Muscle layer of colon (tissue), 2 donors: ENCODE measurements around the gene SYT15.
"Not testable (repeated sequence)": the region's sequence is repeated elsewhere in the genome, so short reads cannot be mapped to it uniquely, and the experiment has no call there.

Source experiments
- H3K27ac ChIP-seq: one replicate; pipeline ENCODE4 v1.7.0; 2013; ENCODE audit warnings: low read depth, mild to moderate bottlenecking, low read length, moderate library complexity
- H3K27me3 ChIP-seq, 2 donors: one replicate each; pipeline ENCODE4 v1.7.0; 2013; ENCODE audit warnings: low read length in 2 of 2, mild to moderate bottlenecking in 2 of 2; ENCODE audit not compliant: insufficient read depth in 2 of 2, control insufficient read depth in 1 of 2
- H3K36me3 ChIP-seq: one replicate; pipeline ENCODE4 v1.7.0; 2013; ENCODE audit warnings: mild to moderate bottlenecking, low read length; ENCODE audit not compliant: insufficient read depth
- H3K4me1 ChIP-seq: one replicate; pipeline ENCODE4 v1.7.0; 2013; ENCODE audit warnings: mild to moderate bottlenecking, low read length; ENCODE audit not compliant: insufficient read depth
- H3K4me3 ChIP-seq, 2 donors: one replicate each; pipeline ENCODE4 v1.7.0; 2013; ENCODE audit warnings: low read length in 2 of 2, low read depth in 1 of 2, mild to moderate bottlenecking in 1 of 2, moderate library complexity in 1 of 2
- H3K9ac ChIP-seq: one replicate; pipeline ENCODE4 v1.7.0; 2013; ENCODE audit warnings: low read length
- H3K9me3 ChIP-seq: one replicate; pipeline ENCODE4 v1.7.0; 2013; ENCODE audit warnings: mild to moderate bottlenecking, low read length
- donor health status: abdominal sarcoma.
- donor health status: Adenocarcinoma of cecum.

Gene SYT15

DNA sequence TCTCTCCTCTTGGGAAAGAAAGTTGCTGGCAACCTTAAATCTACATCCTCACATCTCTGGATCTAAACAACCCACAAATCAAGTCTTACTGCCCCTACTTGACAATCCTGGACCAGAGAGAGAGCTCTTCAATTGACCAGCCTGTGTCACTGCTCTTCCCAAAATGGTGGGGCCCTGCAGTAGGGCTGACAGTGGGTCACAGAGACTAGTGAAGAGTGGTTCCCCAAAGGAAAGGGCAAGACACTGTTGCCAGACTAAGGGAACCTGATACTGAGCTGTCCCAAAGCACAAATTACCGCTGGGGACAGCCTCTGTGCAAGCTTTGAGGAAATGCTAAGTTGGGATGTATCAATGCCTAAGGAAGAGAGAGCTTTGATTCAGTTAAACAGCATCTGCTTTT is 18.0 kb upstream of the SYT15 start:
- Histone ChIP-seq H3K27me3 (peaks cover 18 to 29% of the 10 kb centered on the region in 2 donors), H3K27ac (no peak overlapping the region), H3K36me3 (no peaks in the 10 kb centered on the region), H3K9me3 (no peaks in the 10 kb centered on the region), H3K4me1 (no peaks in the 10 kb centered on the region), H3K9ac (no peak overlapping the region), H3K4me3 (no peak overlapping the region)

DNA sequence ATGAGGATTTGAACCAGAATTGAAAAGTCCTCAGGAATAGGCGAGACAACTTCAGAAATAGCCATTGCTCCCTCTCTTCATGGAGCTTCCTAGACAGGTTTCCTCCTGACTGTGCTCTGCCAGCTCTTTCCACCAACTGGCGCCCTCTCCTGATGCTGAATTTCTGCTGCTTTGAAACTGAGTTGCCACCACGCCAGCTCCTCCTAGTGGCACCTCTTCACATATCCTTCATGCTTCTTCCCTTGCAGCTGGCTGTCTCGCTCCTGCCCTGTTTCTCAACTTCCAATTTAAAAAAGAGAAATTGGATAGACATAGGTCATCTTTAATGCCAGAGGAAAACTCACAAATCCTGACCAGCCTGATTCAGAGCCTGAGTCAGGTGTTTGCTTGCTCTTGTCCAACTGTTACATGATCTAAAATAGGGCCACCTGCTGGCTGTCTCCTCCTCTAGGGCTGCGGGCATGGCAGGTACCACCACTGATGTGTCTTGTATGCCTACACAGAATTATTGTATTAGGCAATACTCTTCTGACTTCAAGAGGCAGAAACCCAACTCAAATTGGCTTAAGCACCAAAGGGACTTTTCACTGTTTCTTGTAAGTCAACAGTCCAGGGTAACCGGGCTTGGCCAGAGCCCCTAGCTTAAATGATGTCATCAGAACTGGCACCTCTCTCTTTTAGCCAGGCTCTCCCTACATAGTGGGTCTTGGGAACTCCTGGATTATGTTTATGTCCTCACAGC is 13.2 kb upstream of the SYT15 start:
- not testable (repeated sequence) for H3K4me3 ChIP-seq, H3K27me3 ChIP-seq, H3K4me1 ChIP-seq, H3K27ac ChIP-seq, H3K9me3 ChIP-seq, H3K36me3 ChIP-seq, H3K9ac ChIP-seq

DNA sequence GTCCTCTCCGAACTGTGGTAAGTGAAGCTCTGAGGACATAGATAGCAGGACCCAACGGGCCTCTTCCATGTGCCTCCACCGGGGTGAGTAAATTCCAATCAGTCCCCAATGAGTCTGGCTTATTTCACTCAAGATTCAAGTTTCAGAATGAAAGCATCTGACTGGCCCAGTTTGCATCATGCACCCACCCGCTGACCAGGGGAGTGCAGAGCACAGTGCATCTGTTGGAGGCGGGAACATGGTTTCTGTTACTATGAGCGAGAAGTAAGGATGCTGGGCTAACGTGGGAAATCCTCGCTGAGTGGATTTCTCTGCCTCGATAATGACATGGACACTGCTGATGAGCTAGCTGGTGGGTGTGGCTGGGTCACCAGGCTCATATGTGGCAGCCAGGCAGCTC is 11.8 kb upstream of the SYT15 start:
- H3K9ac ChIP-seq, H3K36me3 ChIP-seq, H3K27me3 ChIP-seq, H3K27ac ChIP-seq, H3K9me3 ChIP-seq, H3K4me1 ChIP-seq, H3K4me3 ChIP-seq: not testable (repeated sequence)

DNA sequence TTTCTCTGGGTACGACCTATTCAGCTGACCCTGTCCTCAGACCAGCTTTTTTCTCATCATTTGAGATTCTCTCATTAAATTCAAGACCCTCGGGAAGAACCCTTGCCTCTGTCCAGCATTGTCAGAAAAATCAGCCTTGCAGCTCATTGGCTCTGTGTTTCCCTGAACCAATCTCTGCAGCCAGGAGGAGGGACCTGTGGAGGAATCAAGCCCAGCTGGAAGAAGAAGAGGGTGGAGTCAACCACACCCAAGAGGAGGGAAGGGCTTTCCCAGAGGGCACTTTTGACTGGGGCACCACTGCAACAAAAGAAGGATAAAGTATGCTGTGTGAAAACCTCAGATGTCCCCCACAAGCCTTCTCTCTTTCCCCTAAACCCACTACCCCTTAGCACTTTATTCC is 8.3 kb upstream of the SYT15 start:
- not testable (repeated sequence) for H3K4me1 ChIP-seq, H3K4me3 ChIP-seq, H3K27me3 ChIP-seq, H3K27ac ChIP-seq, H3K9ac ChIP-seq, H3K36me3 ChIP-seq, H3K9me3 ChIP-seq

DNA sequence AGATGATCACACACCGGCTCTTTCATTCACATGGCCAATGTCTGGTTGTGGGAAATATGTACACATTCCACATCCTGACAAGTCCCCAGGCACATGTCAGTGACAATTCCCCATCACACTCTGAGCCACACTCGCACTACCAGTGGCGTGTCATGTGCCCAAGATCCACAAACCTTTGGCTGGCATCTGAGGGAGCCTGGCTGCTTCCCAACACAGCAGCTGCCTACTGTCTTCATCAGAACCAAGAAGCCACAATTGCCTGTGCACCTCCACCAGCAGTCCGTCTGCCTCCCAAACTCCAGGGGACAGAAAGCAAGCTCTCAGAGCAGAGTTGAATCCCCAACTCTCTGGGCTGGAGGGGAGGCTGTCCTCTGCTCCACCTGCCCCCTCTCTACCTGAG is 6.2 kb upstream of the SYT15 start:
- not testable (repeated sequence) for H3K9me3 ChIP-seq, H3K4me3 ChIP-seq, H3K4me1 ChIP-seq, H3K36me3 ChIP-seq, H3K27ac ChIP-seq, H3K9ac ChIP-seq, H3K27me3 ChIP-seq

DNA sequence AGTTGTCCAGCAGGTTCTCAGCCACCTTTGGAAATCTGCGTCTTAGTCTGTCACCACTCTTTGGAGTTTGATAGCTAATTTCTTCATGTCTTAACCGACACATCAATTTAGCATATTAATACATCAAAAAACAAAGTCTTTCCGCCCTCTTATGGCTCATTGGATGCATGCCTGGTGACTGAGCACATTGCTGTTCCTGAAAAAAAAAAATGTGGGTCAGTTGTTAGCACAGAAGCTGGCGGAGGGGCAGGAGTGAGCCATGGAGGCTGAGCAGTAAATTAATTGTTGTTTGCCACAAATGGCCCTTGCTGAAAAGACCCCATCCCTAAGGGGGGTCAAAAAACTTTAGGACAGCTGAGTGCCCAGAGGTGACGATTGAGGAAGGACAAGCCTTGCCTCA is 5.6 kb upstream of the SYT15 start:
- H3K4me3 ChIP-seq, H3K9ac ChIP-seq, H3K9me3 ChIP-seq, H3K4me1 ChIP-seq, H3K27me3 ChIP-seq, H3K36me3 ChIP-seq, H3K27ac ChIP-seq: not testable (repeated sequence)

DNA sequence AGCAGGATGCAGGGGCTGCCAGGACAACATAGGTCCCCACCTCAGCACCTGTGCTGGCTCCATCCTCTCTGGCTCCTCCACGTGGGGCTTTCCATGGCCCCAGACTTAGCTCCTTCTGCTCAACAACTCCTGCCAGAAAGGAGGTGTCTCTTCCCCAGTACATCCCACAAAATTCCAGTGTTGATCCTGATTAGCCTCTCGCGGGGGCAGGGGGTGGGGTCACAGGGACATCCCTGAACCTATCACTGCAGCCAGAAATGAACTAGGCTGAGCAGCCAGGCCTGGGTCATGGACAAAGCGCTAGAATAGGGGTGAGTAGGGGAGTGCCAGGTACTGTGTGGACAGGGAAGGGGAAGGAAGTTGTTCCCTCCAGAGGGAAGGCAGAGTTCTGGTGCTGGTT is 5.0 kb upstream of the SYT15 start:
- not testable (repeated sequence) for H3K27ac ChIP-seq, H3K36me3 ChIP-seq, H3K9ac ChIP-seq, H3K4me3 ChIP-seq, H3K9me3 ChIP-seq, H3K4me1 ChIP-seq, H3K27me3 ChIP-seq

DNA sequence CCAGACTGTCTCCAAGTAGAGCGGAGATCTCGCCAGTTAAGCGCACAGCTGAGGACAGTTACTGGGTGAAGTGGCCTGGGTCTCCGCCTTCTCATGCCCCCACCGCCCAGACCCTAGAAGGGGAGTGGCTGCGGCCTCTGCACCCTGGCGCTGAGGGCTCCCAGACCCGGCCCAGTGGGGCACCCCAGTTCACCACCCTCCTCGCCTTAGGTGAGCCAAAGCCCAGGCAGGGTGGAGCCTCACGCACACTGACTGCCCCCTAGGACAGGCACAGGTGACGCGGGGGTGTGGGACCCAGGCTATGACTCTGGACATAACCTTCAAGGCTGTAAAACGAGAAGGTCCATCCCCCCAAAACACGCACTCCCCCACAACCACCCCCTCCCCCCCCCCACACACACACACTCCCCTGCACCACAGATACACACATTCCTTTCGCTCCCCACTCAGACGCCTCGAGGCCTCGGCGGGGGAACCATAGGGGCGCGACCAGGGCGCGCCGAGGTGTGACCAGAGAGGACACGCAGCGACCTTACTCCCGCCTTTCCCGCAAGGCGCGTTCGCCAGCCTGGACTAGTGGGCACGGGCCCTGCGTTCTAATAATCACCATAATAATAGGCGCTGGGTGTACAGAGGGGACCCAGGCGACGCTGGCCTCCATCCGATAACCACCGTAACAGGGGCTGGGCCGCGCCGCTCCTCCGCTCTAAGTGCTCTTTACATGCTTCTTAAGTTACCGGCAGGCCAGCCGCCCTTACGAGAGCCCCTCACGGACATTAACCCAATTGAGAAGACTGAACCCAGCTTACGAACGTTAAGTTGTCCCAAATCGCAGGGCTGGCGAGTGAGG is 1.1 kb upstream of the SYT15 start:
- H3K36me3 ChIP-seq, H3K4me1 ChIP-seq, H3K9me3 ChIP-seq, H3K4me3 ChIP-seq, H3K9ac ChIP-seq, H3K27ac ChIP-seq, H3K27me3 ChIP-seq: not testable (repeated sequence)

DNA sequence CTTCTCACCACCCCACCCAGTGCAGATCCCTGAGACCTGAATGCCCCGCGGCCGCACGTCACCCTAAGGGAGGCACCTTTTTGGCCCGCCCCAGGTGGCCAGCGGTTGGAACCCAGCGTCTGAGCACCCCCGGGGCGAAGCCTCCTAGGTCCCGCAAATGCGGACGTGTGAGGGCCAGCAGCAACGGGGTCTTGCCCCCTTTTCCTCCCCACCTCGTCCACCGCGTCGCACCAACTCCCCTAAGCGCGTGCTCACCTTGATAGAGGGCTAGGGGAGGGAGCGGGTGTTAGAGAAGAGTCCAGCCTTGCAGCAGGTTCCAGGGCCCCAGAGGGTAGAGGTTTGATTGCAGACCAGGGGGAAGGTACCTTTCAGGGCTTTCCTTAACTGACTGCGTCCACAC is 450 bp downstream of the SYT15 start:
- H3K9ac ChIP-seq, H3K27me3 ChIP-seq, H3K36me3 ChIP-seq, H3K9me3 ChIP-seq, H3K4me1 ChIP-seq, H3K4me3 ChIP-seq, H3K27ac ChIP-seq: not testable (repeated sequence)

DNA sequence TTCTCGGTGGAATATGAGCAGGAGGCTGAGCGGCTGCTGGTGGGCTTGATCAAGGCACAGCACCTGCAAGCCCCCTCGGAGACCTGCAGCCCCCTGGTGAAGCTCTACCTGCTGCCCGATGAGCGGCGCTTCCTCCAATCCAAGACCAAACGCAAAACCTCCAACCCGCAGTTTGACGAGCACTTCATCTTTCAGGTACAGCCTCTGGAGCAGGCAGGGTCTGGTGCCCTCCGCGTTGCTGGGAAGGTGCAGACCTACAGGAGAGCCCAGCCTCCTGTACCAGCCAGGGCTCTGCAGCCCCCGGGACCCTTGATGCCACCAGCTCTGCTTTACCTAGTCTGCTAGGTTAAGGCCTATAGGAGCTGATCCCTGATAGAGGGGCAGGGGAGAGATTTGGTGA is 3.1 kb downstream of the SYT15 start:
- H3K27ac ChIP-seq, H3K9ac ChIP-seq, H3K36me3 ChIP-seq, H3K4me1 ChIP-seq, H3K27me3 ChIP-seq, H3K9me3 ChIP-seq, H3K4me3 ChIP-seq: not testable (repeated sequence)

DNA sequence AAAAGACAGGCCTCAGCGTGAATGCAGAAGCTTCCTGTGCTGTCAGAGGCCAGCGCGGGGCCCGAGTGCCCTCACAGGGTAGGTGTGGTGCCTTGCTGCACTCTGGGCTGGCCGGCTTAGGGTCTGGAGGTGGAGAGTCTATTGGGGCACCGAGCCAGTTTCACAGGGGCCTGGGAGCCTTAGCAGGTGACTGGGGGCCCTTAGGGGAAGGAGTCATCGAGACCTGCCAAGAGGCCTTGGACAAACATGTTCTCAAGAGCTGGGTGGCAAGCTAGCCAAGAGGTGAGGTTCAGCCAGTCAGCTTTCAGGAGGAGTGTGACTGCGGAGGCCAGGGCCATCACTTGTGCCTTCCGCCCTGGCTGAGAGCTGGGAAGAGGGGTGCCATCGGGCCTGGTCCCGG is 3.6 kb downstream of the SYT15 start:
- H3K4me3 ChIP-seq, H3K9ac ChIP-seq, H3K27ac ChIP-seq, H3K4me1 ChIP-seq, H3K36me3 ChIP-seq, H3K27me3 ChIP-seq, H3K9me3 ChIP-seq: not testable (repeated sequence)

DNA sequence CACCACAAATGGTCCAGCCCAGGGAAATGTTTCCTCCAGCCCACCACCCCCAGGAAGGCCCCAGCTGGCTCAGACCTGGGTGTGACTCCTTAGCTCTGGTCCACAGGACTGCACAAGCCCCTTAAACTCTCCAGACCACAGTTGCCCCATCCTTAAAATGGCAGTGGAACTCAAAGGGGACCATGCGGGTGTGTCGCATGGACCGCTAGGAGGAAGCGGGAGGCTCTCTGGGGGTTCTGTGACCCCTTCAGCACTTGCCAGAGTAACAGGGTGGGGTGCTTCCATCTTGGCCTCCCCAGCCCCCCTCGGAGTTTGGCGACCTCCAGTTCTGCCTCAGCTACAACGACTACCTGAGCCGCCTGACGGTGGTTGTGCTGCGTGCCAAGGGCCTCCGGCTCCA is 5.3 kb downstream of the SYT15 start:
- H3K4me1 ChIP-seq, H3K36me3 ChIP-seq, H3K27me3 ChIP-seq, H3K27ac ChIP-seq, H3K4me3 ChIP-seq, H3K9me3 ChIP-seq, H3K9ac ChIP-seq: not testable (repeated sequence)
